Measurements from ENCODE around the gene CNOT6. TPM values are rescaled to one million over a fixed set of nuclear protein-coding genes. Genes with fewer than 3 reads are reported as not detected.
"Not testable (repeated sequence)": the region's sequence is repeated elsewhere in the genome, so short reads cannot be mapped to it uniquely, and the experiment has no call there.

The CNOT6 gene
- total RNA-seq, 1 donor from 2014 or later, result 15.1 TPM

GRCh38 chr5:180463916-180464602 lies 30.1 kb upstream of the CNOT6 start:
- Histone ChIP-seq H3K9me3 (ENCODE audit: control insufficient read depth in 3 of 3, low read length in 3 of 3) (no peaks in the 10 kb centered on the region), H3K4me3 (ENCODE audit: low read length in 3 of 3) (no peak overlapping the region), H3K9ac (ENCODE audit: low read depth in 1 of 3, low read length in 3 of 3) (no peak overlapping the region)

GRCh38 chr5:180464603-180464970 lies 29.6 kb upstream of the CNOT6 start:
- Histone ChIP-seq H3K9ac (ENCODE audit: low read depth in 1 of 3, low read length in 3 of 3) (no peak overlapping the region), H3K36me3 (ENCODE audit: control insufficient read depth in 3 of 3, insufficient read depth in 3 of 3, low read length in 3 of 3) (no peaks in the 10 kb centered on the region), H3K9me3 (ENCODE audit: control insufficient read depth in 3 of 3, low read length in 3 of 3) (no peaks in the 10 kb centered on the region), H3K4me3 (ENCODE audit: low read length in 3 of 3) (no peak overlapping the region), H3K4me1 (ENCODE audit: control insufficient read depth in 3 of 3, insufficient read depth in 3 of 3, low read length in 3 of 3) (no peaks in the 10 kb centered on the region), H3K27me3 (ENCODE audit: control insufficient read depth in 3 of 3, insufficient read depth in 3 of 3, low read length in 3 of 3) (peaks cover 0 to 8% (median 2%) of the 10 kb centered on the region in 3 donors), H3K27ac (ENCODE audit: low read depth, low read length) (no peak overlapping the region)

More at GRCh38 chr5:180463916-180464602, 30.1 kb upstream of the CNOT6 start:
- H3K27ac ChIP-seq (ENCODE audit: low read depth, low read length), result no peak overlapping the region
- H3K27me3 ChIP-seq (ENCODE audit: control insufficient read depth in 3 of 3, insufficient read depth in 3 of 3, low read length in 3 of 3), result peaks cover 0 to 8% (median 2%) of the 10 kb centered on the region in 3 donors
- H3K4me1 ChIP-seq (ENCODE audit: control insufficient read depth in 3 of 3, insufficient read depth in 3 of 3, low read length in 3 of 3), result no peaks in the 10 kb centered on the region
- no peaks in the 10 kb centered on the region for H3K36me3 ChIP-seq (ENCODE audit: control insufficient read depth in 3 of 3, insufficient read depth in 3 of 3, low read length in 3 of 3)

- H3K36me3 ChIP-seq (ENCODE audit: control insufficient read depth in 3 of 3, insufficient read depth in 3 of 3, low read length in 3 of 3); H3K27ac ChIP-seq (ENCODE audit: low read depth, low read length); H3K4me1 ChIP-seq (ENCODE audit: control insufficient read depth in 3 of 3, insufficient read depth in 3 of 3, low read length in 3 of 3); H3K9ac ChIP-seq (ENCODE audit: low read depth in 1 of 3, low read length in 3 of 3); H3K9me3 ChIP-seq (ENCODE audit: control insufficient read depth in 3 of 3, low read length in 3 of 3); H3K27me3 ChIP-seq (ENCODE audit: control insufficient read depth in 3 of 3, insufficient read depth in 3 of 3, low read length in 3 of 3); H3K4me3 ChIP-seq (ENCODE audit: low read length in 3 of 3): not testable (repeated sequence)
Observed at GRCh38 chr5:180465052-180465451, 29.1 kb upstream of the CNOT6 start.

GRCh38 chr5:180466316-180466715 lies 27.9 kb upstream of the CNOT6 start:
- Histone ChIP-seq H3K4me3 (ENCODE audit: low read length in 3 of 3) (no peak overlapping the region), H3K9me3 (ENCODE audit: control insufficient read depth in 3 of 3, low read length in 3 of 3) (no peaks in the 10 kb centered on the region), H3K27ac (ENCODE audit: low read depth, low read length) (no peak overlapping the region), H3K27me3 (ENCODE audit: control insufficient read depth in 3 of 3, insufficient read depth in 3 of 3, low read length in 3 of 3) (peaks cover 9 to 13% (median 10%) of the 10 kb centered on the region in 3 donors), H3K36me3 (ENCODE audit: control insufficient read depth in 3 of 3, insufficient read depth in 3 of 3, low read length in 3 of 3) (no peaks in the 10 kb centered on the region), H3K4me1 (ENCODE audit: control insufficient read depth in 3 of 3, insufficient read depth in 3 of 3, low read length in 3 of 3) (peaks cover 0 to 6% (median 0%) of the 10 kb centered on the region in 3 donors), H3K9ac (ENCODE audit: low read depth in 1 of 3, low read length in 3 of 3) (no peak overlapping the region)

GRCh38 chr5:180467028-180467975 lies 26.9 kb upstream of the CNOT6 start:
- Histone ChIP-seq H3K27ac (ENCODE audit: low read depth, low read length) (no peak overlapping the region), H3K4me1 (ENCODE audit: control insufficient read depth in 3 of 3, insufficient read depth in 3 of 3, low read length in 3 of 3) (peaks cover 0 to 6% (median 0%) of the 10 kb centered on the region in 3 donors), H3K9ac (ENCODE audit: low read depth in 1 of 3, low read length in 3 of 3) (no peak overlapping the region), H3K9me3 (ENCODE audit: control insufficient read depth in 3 of 3, low read length in 3 of 3) (no peaks in the 10 kb centered on the region), H3K27me3 (ENCODE audit: control insufficient read depth in 3 of 3, insufficient read depth in 3 of 3, low read length in 3 of 3) (peaks cover 9 to 13% (median 13%) of the 10 kb centered on the region in 3 donors), H3K4me3 (ENCODE audit: low read length in 3 of 3) (no peak overlapping the region), H3K36me3 (ENCODE audit: control insufficient read depth in 3 of 3, insufficient read depth in 3 of 3, low read length in 3 of 3) (no peaks in the 10 kb centered on the region)

GRCh38 chr5:180467989-180468731 lies 26.0 kb upstream of the CNOT6 start:
- H3K9ac ChIP-seq (ENCODE audit: low read depth in 1 of 3, low read length in 3 of 3), result no peak overlapping the region
- peaks cover 0 to 6% (median 0%) of the 10 kb centered on the region in 3 donors for H3K4me1 ChIP-seq (ENCODE audit: control insufficient read depth in 3 of 3, insufficient read depth in 3 of 3, low read length in 3 of 3)
- H3K27ac ChIP-seq (ENCODE audit: low read depth, low read length), result no peak overlapping the region
- no peaks in the 10 kb centered on the region for H3K36me3 ChIP-seq (ENCODE audit: control insufficient read depth in 3 of 3, insufficient read depth in 3 of 3, low read length in 3 of 3)
- H3K27me3 ChIP-seq (ENCODE audit: control insufficient read depth in 3 of 3, insufficient read depth in 3 of 3, low read length in 3 of 3), result peaks cover 9 to 13% (median 13%) of the 10 kb centered on the region in 3 donors
- H3K9me3 ChIP-seq (ENCODE audit: control insufficient read depth in 3 of 3, low read length in 3 of 3), result no peaks in the 10 kb centered on the region
- no peak overlapping the region for H3K4me3 ChIP-seq (ENCODE audit: low read length in 3 of 3)

- Histone ChIP-seq H3K27me3 (ENCODE audit: control insufficient read depth in 3 of 3, insufficient read depth in 3 of 3, low read length in 3 of 3) (peaks cover 9 to 13% (median 13%) of the 10 kb centered on the region in 3 donors), H3K9me3 (ENCODE audit: control insufficient read depth in 3 of 3, low read length in 3 of 3) (no peaks in the 10 kb centered on the region), H3K9ac (ENCODE audit: low read depth in 1 of 3, low read length in 3 of 3) (no peak overlapping the region)
Observed at GRCh38 chr5:180468732-180469585, 25.2 kb upstream of the CNOT6 start.

GRCh38 chr5:180469586-180469865 lies 24.7 kb upstream of the CNOT6 start:
- H3K27me3 ChIP-seq (ENCODE audit: control insufficient read depth in 3 of 3, insufficient read depth in 3 of 3, low read length in 3 of 3), result peaks cover 9 to 13% (median 13%) of the 10 kb centered on the region in 3 donors
- H3K9me3 ChIP-seq (ENCODE audit: control insufficient read depth in 3 of 3, low read length in 3 of 3), result no peaks in the 10 kb centered on the region

More at GRCh38 chr5:180468732-180469585, 25.2 kb upstream of the CNOT6 start:
- Histone ChIP-seq H3K4me3 (ENCODE audit: low read length in 3 of 3) (no peak overlapping the region), H3K36me3 (ENCODE audit: control insufficient read depth in 3 of 3, insufficient read depth in 3 of 3, low read length in 3 of 3) (no peaks in the 10 kb centered on the region), H3K27ac (ENCODE audit: low read depth, low read length) (no peak overlapping the region), H3K4me1 (ENCODE audit: control insufficient read depth in 3 of 3, insufficient read depth in 3 of 3, low read length in 3 of 3) (peaks cover 0 to 6% (median 0%) of the 10 kb centered on the region in 3 donors)

GRCh38 chr5:180469866-180470265 lies 24.3 kb upstream of the CNOT6 start:
- peaks cover 0 to 6% (median 0%) of the 10 kb centered on the region in 3 donors for H3K4me1 ChIP-seq (ENCODE audit: control insufficient read depth in 3 of 3, insufficient read depth in 3 of 3, low read length in 3 of 3)
- peaks cover 9 to 13% (median 13%) of the 10 kb centered on the region in 3 donors for H3K27me3 ChIP-seq (ENCODE audit: control insufficient read depth in 3 of 3, insufficient read depth in 3 of 3, low read length in 3 of 3)
- no peaks in the 10 kb centered on the region for H3K9me3 ChIP-seq (ENCODE audit: control insufficient read depth in 3 of 3, low read length in 3 of 3)
- H3K27ac ChIP-seq (ENCODE audit: low read depth, low read length), result no peak overlapping the region
- no peak overlapping the region for H3K4me3 ChIP-seq (ENCODE audit: low read length in 3 of 3)
- no peaks in the 10 kb centered on the region for H3K36me3 ChIP-seq (ENCODE audit: control insufficient read depth in 3 of 3, insufficient read depth in 3 of 3, low read length in 3 of 3)
- H3K9ac ChIP-seq (ENCODE audit: low read depth in 1 of 3, low read length in 3 of 3), result no peak overlapping the region

More at GRCh38 chr5:180469586-180469865, 24.7 kb upstream of the CNOT6 start:
- Histone ChIP-seq H3K9ac (ENCODE audit: low read depth in 1 of 3, low read length in 3 of 3) (no peak overlapping the region), H3K36me3 (ENCODE audit: control insufficient read depth in 3 of 3, insufficient read depth in 3 of 3, low read length in 3 of 3) (no peaks in the 10 kb centered on the region), H3K27ac (ENCODE audit: low read depth, low read length) (no peak overlapping the region), H3K4me1 (ENCODE audit: control insufficient read depth in 3 of 3, insufficient read depth in 3 of 3, low read length in 3 of 3) (peaks cover 0 to 6% (median 0%) of the 10 kb centered on the region in 3 donors), H3K4me3 (ENCODE audit: low read length in 3 of 3) (no peak overlapping the region)

Measured in skeletal muscle tissue (tissue), 4 donors.